ENCODE measurements around the gene NR5A2.

DNA sequence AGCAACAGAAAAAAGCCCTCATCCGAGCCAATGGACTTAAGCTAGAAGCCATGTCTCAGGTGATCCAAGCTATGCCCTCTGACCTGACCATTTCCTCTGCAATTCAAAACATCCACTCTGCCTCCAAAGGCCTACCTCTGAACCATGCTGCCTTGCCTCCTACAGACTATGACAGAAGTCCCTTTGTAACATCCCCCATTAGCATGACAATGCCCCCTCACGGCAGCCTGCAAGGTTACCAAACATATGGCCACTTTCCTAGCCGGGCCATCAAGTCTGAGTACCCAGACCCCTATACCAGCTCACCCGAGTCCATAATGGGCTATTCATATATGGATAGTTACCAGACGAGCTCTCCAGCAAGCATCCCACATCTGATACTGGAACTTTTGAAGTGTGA lies 20.7 kb downstream of the NR5A2 start:
- TF ChIP-seq, protein P1, sequence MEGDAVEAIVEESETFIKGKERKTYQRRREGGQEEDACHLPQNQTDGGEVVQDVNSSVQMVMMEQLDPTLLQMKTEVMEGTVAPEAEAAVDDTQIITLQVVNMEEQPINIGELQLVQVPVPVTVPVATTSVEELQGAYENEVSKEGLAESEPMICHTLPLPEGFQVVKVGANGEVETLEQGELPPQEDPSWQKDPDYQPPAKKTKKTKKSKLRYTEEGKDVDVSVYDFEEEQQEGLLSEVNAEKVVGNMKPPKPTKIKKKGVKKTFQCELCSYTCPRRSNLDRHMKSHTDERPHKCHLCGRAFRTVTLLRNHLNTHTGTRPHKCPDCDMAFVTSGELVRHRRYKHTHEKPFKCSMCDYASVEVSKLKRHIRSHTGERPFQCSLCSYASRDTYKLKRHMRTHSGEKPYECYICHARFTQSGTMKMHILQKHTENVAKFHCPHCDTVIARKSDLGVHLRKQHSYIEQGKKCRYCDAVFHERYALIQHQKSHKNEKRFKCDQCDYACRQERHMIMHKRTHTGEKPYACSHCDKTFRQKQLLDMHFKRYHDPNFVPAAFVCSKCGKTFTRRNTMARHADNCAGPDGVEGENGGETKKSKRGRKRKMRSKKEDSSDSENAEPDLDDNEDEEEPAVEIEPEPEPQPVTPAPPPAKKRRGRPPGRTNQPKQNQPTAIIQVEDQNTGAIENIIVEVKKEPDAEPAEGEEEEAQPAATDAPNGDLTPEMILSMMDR (IDR thresholded peaks at IDR 0.05): no peak
- TF ChIP-seq POLR2A (IDR thresholded peaks at IDR 0.05): no peak
